Adrenal gland (tissue), 12 donors: ENCODE data around the gene COX7A2L. TPM values are rescaled to one million over a fixed set of nuclear protein-coding genes. Genes with fewer than 3 reads are reported as not detected.

ENCODE experiments used
- DNase-seq, 7 donors: peaks; one replicate each; pipeline ENCODE4 v3.0.0-alpha.2; 2019 to 2020
- H3K27ac ChIP-seq, 5 donors: fragments of 200-600 bp; sonication (generic) in 4 of 5; 1 replicate in 3 of 5; 2 replicates in 2 of 5; pipeline versions ENCODE4 v1.5.1 to v1.8.0; 2016 to 2020; ENCODE audit warnings: mild to moderate bottlenecking in 1 of 5
- H3K27me3 ChIP-seq: fragments of 200-600 bp; 2 replicates; pipeline ENCODE4 v1.8.0; 2021
- H3K36me3 ChIP-seq, 2 donors: fragments of 200-600 bp; replicated peaks in 1 of 2; 1 replicate in 1 of 2; 2 replicates in 1 of 2; pipeline versions ENCODE4 v1.5.1 to v1.8.0; 2018 to 2022
- H3K4me1 ChIP-seq, 2 donors: fragments of 200-600 bp; replicated peaks in 1 of 2; 1 replicate in 1 of 2; 2 replicates in 1 of 2; pipeline versions ENCODE4 v1.5.1 to v1.8.0; 2018 to 2021
- H3K4me3 ChIP-seq, 4 donors: fragments of 200-600 bp; sonication (generic) in 3 of 4; one replicate each; pipeline ENCODE4 v1.5.1; 2016 to 2018
- H3K9me3 ChIP-seq, 3 donors: fragments of 200-600 bp; sonication (generic) in 1 of 3; replicated peaks in 1 of 3; 1 replicate in 2 of 3; 2 replicates in 1 of 3; pipeline versions ENCODE4 v1.5.1 to v1.8.0; 2016 to 2021
- CTCF ChIP-seq, 6 experiments: fragments of 450-650 bp in 4 of 6; fragments of 200-600 bp in 2 of 6; sonication (generic) in 1 of 6; IDR thresholded peaks; 1 replicate in 5 of 6; 2 replicates in 1 of 6; pipeline versions ENCODE4 v1.5.1 to v1.8.0; 2016 to 2021; ENCODE audit warnings: antibody characterized with exemption in 6 of 6, mild to moderate bottlenecking in 2 of 6, moderate library complexity in 1 of 6
- POLR2A ChIP-seq, 2 donors: fragments of 450-650 bp; IDR thresholded peaks; one replicate each; pipeline ENCODE4 v1.6.1; 2017; ENCODE audit warnings: antibody characterized with exemption in 2 of 2, mild to moderate bottlenecking in 2 of 2, moderate library complexity in 1 of 2
- WGBS, 4 donors: extraction: QIAGEN DNeasy Blood & Tissue Kit in 2 of 4; methylation state at CpG; one replicate each; pipeline versions ENCODE4 v1.1.5 to v1.1.7; 2013 to 2017; 5-methylcytosine and 5-hydroxymethylcytosine counted together
- intact Hi-C, 2 donors: fragments of 100-400 bp; cut with DNase I; formaldehyde crosslinking; loops; one replicate each; pipeline versions ENCODE4 v1.14.1 to v1.15.0; 2022 to 2023
- polyA plus RNA-seq, 3 donors: library from polyadenylated mRNA; stranded (reverse); fragments of 200-250 nt in 2 of 3; fragments of 350-450 nt in 1 of 3; fragmentation: Illumina TruSeq in 1 of 3; extraction: RNeasy Lipid Tissue Mini Kit (QIAGEN cat#74804) in 1 of 3; gene quantifications; one replicate each; pipeline ENCODE4 v1.2.3, GENCODE V29; 2013 to 2014
- total RNA-seq, 9 donors: library from RNA; depleted of rRNA in 4 of 9; stranded (reverse); fragments of >200 nt in 4 of 9; fragments of 120-200 nt in 1 of 9; fragmentation: NEBNext Ultra II Directional in 1 of 9; extraction: Animal tissue kit (Norgen Biotek cat#: 25700) in 1 of 9; gene quantifications; one replicate each; pipeline versions ENCODE4 v1.1.0 to v1.2.4, GENCODE V29; 2013 to 2023
- donor health status: healthy with polysubstance abuse.
- donor health status: Bipolar disorder and iron deficiency.
- donor health status: DM: yes; HTN: yes; CAD: no.
- donor health status: DM: no; HTN: no; CAD: no.
- donor health status: DM: no; HTN: no; CAD: no.
- donor health status: DM: yes; HTN: yes; CAD: no.

The COX7A2L gene
- total and polyA plus RNA-seq, 12 donors = 124 to 446 (median 291) TPM

- intact Hi-C loops = no loop called here
- Histone ChIP-seq H3K4me3 (no peak overlapping the region), H3K9me3 (no peaks in the 10 kb centered on the region), H3K4me1 (peaks cover 0 to 7% of the 10 kb centered on the region in 2 donors), H3K27me3 (no peaks in the 10 kb centered on the region), H3K36me3 (peaks cover 0 to 29% of the 10 kb centered on the region in 2 donors), H3K27ac (no peak overlapping the region)
- no peak for DNase-seq
- WGBS, 4 donors = 87 to 98% (median 92%) methylated on average over 2 of the region's 2 CpGs
- TF ChIP-seq POLR2A (IDR thresholded peaks at IDR 0.05) = no peak
- TF ChIP-seq CTCF (IDR thresholded peaks at IDR 0.05) = no peak
Measured at GRCh38 chr2:42304059-42304713, 56.8 kb downstream of the COX7A2L start.

DNA sequence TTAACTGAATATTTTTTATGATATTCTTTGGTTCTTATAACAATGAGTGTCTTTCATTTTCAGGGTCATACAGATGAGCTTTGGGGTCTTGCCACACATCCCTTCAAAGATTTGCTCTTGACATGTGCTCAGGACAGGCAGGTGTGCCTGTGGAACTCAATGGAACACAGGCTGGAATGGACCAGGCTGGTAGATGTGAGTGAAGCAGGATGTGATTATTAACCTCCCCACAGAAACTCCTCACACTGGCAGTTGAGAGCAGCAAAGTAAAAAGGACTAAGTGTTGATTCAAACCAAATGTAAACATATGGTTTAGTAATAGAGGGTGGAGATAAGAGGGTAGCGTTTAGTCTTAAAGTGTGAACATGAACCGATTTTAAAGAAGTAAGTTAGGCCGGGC, 57.8 kb downstream of the COX7A2L start:
- no peak for DNase-seq
- Histone ChIP-seq H3K36me3 (peaks cover 0 to 24% of the 10 kb centered on the region in 2 donors), H3K27me3 (no peaks in the 10 kb centered on the region), H3K27ac (no peak overlapping the region), H3K9me3 (no peaks in the 10 kb centered on the region), H3K4me1 (peaks cover 4 to 8% of the 10 kb centered on the region in 2 donors), H3K4me3 (no peak overlapping the region)
- TF ChIP-seq POLR2A (IDR thresholded peaks at IDR 0.05) (no peak), CTCF (IDR thresholded peaks at IDR 0.05) (no peak)
- intact Hi-C loops = no loop called here
- WGBS, 4 donors = 96 to 98% (median 97%) methylated on average over 3 of the region's 3 CpGs

DNA sequence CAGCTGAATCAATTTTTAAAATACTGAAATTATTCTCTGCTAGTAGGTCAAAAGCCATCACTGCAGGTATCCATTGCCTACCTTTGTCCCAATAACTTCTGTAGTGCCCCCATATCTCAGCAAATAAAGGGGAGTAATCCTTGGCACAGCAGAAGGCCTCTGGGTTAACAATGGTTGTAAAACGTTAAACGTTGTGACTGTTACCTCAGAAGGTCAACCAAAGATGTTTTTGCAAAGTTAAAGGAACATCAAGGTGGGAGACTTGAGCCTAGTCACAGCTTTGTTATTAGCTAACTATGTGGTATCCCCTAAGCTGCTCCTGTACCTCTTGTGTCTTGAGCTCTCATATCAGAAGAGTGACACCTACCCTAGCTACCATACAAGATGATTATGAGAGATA, 60.5 kb downstream of the COX7A2L start:
- Histone ChIP-seq H3K4me3 (no peak overlapping the region), H3K27ac (no peak overlapping the region), H3K9me3 (no peaks in the 10 kb centered on the region), H3K27me3 (no peaks in the 10 kb centered on the region), H3K4me1 (peaks cover 9 to 11% of the 10 kb centered on the region in 2 donors), H3K36me3 (peaks cover 0 to 37% of the 10 kb centered on the region in 2 donors)
- WGBS, 4 donors = 51 to 69% (median 63%) methylated on average over 2 of the region's 2 CpGs
- no peak for DNase-seq
- TF ChIP-seq POLR2A (IDR thresholded peaks at IDR 0.05) (no peak), CTCF (IDR thresholded peaks at IDR 0.05) (no peak)
- intact Hi-C loops = no loop called here

Other genes starting within 250 kb of the COX7A2L start
- 10 to 100 TPM; 32.1 to 64.0 (median 55.6) TPM for gene EML4, start 191.9 kb downstream of the COX7A2L start, total RNA-seq
- 10 to 100 TPM; 29.9 to 37.5 (median 35.9) TPM for gene EML4, start 191.9 kb downstream of the COX7A2L start, polyA plus RNA-seq
- gene KCNG3, start 132.8 kb upstream of the COX7A2L start, total RNA-seq = 10 to 100 TPM in 2 of 9 donors, 1 to 10 TPM in 7; 1.7 to 16.0 (median 3.7) TPM
- gene KCNG3, start 132.8 kb upstream of the COX7A2L start, polyA plus RNA-seq = 1 to 10 TPM in 1 of 3 donors, under 1 TPM in 2; 0.24 to 1.8 (median 0.40) TPM
- 100 to 1,000 TPM in 2 of 9 donors, 10 to 100 TPM in 7; 51.5 to 118 (median 85.3) TPM for gene MTA3, start 207.4 kb upstream of the COX7A2L start, total RNA-seq
- gene MTA3, start 207.4 kb upstream of the COX7A2L start, polyA plus RNA-seq = 100 to 1,000 TPM; 125 to 168 (median 142) TPM